GM06990 (cell line): ENCODE measurements around the gene SAT2.

Source experiments
- DNase-seq: peaks from one replicate; pipeline ENCODE4 v3.0.0-alpha.2; 2011; ENCODE audit not compliant: insufficient read length; ENCODE audit errors: extremely low read depth
- H3K27me3 ChIP-seq: replicated peaks from 2 replicates; pipeline ENCODE4 v1.6.0; 2011; ENCODE audit warnings: low read length; ENCODE audit not compliant: control insufficient read depth, insufficient read depth
- H3K36me3 ChIP-seq: 2 replicates; pipeline ENCODE4 v1.5.1; 2011; ENCODE audit warnings: low read length; ENCODE audit not compliant: control insufficient read depth, insufficient read depth
- H3K4me3 ChIP-seq: replicated peaks from 2 replicates; pipeline ENCODE4 v1.5.1; 2011; ENCODE audit warnings: low read depth, mild to moderate bottlenecking, control low read depth, low read length
- TF ChIP-seq, protein P1 (sequence below): IDR thresholded peaks from 2 replicates; pipeline ENCODE4 v1.5.1; 2011; ENCODE audit warnings: low read length, control low read depth, mild to moderate bottlenecking, inconsistent platforms; ENCODE audit not compliant: insufficient read depth, poor library complexity, severe bottlenecking

The SAT2 gene

GRCh38 chr17:7667656-7668406, 40.2 kb upstream of the SAT2 start:
- Histone ChIP-seq H3K36me3 (peaks cover 12% of the 10 kb centered on the region), H3K4me3 (no peak overlapping the region)
- DNase-seq, result no peak

GRCh38 chr17:7656958-7657609, 29.5 kb upstream of the SAT2 start:
- H3K36me3 ChIP-seq, result no peaks in the 10 kb centered on the region
- DNase-seq, result no peak
- no peaks in the 10 kb centered on the region; the same call in 1 of the 2 replicates for H3K27me3 ChIP-seq
- no peak overlapping the region for H3K4me3 ChIP-seq
- TF ChIP-seq, protein P1, sequence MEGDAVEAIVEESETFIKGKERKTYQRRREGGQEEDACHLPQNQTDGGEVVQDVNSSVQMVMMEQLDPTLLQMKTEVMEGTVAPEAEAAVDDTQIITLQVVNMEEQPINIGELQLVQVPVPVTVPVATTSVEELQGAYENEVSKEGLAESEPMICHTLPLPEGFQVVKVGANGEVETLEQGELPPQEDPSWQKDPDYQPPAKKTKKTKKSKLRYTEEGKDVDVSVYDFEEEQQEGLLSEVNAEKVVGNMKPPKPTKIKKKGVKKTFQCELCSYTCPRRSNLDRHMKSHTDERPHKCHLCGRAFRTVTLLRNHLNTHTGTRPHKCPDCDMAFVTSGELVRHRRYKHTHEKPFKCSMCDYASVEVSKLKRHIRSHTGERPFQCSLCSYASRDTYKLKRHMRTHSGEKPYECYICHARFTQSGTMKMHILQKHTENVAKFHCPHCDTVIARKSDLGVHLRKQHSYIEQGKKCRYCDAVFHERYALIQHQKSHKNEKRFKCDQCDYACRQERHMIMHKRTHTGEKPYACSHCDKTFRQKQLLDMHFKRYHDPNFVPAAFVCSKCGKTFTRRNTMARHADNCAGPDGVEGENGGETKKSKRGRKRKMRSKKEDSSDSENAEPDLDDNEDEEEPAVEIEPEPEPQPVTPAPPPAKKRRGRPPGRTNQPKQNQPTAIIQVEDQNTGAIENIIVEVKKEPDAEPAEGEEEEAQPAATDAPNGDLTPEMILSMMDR, result no peak

More at GRCh38 chr17:7667656-7668406, 40.2 kb upstream of the SAT2 start:
- no peaks in the 10 kb centered on the region for H3K27me3 ChIP-seq
- TF ChIP-seq, protein P1, result no peak

GRCh38 chr17:7655541-7655840, 27.9 kb upstream of the SAT2 start:
- DNase-seq, result peak; percentile 35

DNA sequence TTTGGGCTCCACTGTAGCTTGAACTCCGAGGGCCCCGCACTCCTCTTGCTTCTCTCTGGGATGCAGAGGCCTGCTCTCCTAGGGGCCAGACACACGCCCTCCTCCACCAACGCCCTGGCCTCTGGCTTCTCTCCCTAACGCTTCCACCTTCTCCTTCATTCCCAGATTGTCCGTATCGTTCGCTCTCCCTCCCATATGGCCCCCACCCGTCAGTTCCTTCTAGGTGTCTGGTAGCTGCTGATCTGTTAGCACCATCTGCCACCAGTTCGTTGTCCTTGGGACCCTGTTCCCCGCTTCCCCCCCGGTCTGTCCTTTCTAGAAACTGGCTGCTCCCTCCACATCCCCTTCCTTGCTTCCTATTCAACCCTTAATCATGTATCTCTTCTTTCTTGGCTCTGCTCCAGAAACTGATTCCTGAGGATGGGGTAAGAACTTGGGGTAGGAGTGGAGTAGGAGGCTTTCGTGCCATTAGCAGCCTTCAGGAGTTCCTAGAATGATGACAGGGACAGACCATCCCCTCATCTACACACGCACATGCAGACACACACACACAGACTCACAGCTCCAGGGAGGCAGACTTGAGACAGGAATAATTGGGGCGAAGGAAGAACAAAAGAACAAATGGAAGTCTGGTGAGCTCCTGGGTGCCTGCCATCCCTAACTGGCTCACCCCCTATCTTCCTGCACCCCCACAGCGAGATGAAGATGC, 27.4 kb upstream of the SAT2 start:
- Histone ChIP-seq H3K4me3 (no peak overlapping the region), H3K36me3 (no peaks in the 10 kb centered on the region), H3K27me3 (peaks cover 3% of the 10 kb centered on the region; the same call in 1 of the 2 replicates)
- TF ChIP-seq, protein P1, result no peak
- no peak for DNase-seq

More at GRCh38 chr17:7655541-7655840, 27.9 kb upstream of the SAT2 start:
- Histone ChIP-seq H3K27me3 (no peaks in the 10 kb centered on the region; the same call in 1 of the 2 replicates), H3K36me3 (no peaks in the 10 kb centered on the region), H3K4me3 (no peak overlapping the region)
- TF ChIP-seq, protein P1, result no peak

- Histone ChIP-seq H3K27me3 (peaks cover 3% of the 10 kb centered on the region; the same call in 1 of the 2 replicates), H3K4me3 (no peak overlapping the region), H3K36me3 (no peaks in the 10 kb centered on the region)
- DNase-seq, result no peak
- TF ChIP-seq, protein P1, result no peak
These were observed 25.1 kb upstream of the SAT2 start for GRCh38 chr17:7652388-7653356.
